Activated T-helper 17 cell treated with anti-CD3 and anti-CD28 coated beads, Interleukin-2, amount 50 U/mL, for 72 hours (primary cell): ENCODE data around the gene PNMA1. TPM values are rescaled to one million over a fixed set of nuclear protein-coding genes. Genes with fewer than 3 reads are reported as not detected.
"Not testable (repeated sequence)": the region's sequence is repeated elsewhere in the genome, so short reads cannot be mapped to it uniquely, and the experiment has no call there.

Source experiments
- ATAC-seq: fragments of 150-1000 bp; cut with Tn5 transposase; replicated peaks from 2 replicates; pipeline ENCODE4 v1.10.0; 2021; ENCODE audit warnings: mild to moderate bottlenecking, moderate library complexity
- H3K27ac Mint-ChIP-seq: one replicate; pipeline ENCODE4 v1.8.0; 2022; ENCODE audit warnings: mixed read lengths
- H3K27me3 Mint-ChIP-seq: one replicate; pipeline ENCODE4 v1.8.0; 2022; ENCODE audit warnings: mixed read lengths
- H3K36me3 Mint-ChIP-seq: one replicate; pipeline ENCODE4 v1.8.0; 2022; ENCODE audit warnings: low read depth, mild to moderate bottlenecking, mixed read lengths
- H3K4me1 Mint-ChIP-seq: one replicate; pipeline ENCODE4 v1.8.0; 2022; ENCODE audit warnings: mixed read lengths
- H3K4me3 Mint-ChIP-seq: one replicate; pipeline ENCODE4 v1.8.0; 2022; ENCODE audit warnings: mild to moderate bottlenecking, mixed read lengths
- H3K9me3 Mint-ChIP-seq: one replicate; pipeline ENCODE4 v1.8.0; 2022; ENCODE audit warnings: mixed read lengths
- total RNA-seq, 2 donors: library from RNA; stranded (reverse); gene quantifications; one replicate each; pipeline ENCODE4 v1.2.3, GENCODE V29; 2022

PNMA1 gene
- total RNA-seq, 2 donors from 2014 or later, result 37.3 to 41.2 TPM

DNA sequence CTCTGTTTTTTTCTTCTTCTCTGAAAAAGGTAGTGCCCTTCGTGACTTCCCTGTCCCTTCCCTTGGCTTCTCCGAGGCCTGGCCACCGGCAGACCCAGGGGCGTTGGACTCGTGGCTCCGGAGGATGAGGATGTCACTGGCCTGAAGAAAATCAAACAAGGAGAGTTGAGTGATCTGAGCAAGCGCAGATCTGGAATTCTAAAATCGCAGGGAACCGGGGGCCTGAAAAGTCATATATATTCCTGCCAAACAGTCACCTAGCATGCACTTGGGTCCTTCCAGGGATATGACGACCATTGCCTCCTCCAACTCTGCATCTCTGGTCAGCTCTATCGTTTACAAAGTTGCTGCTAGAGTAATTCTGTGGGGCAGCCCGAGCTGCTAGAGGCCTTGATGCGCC is 5.2 kb upstream of the PNMA1 start:
- Mint-ChIP-seq H3K4me3 (no peak overlapping the region), H3K4me1 (peaks cover 8% of the 10 kb centered on the region), H3K27ac (no peak overlapping the region), H3K9me3 (no peaks in the 10 kb centered on the region), H3K36me3 (peaks cover 86% of the 10 kb centered on the region), H3K27me3 (no peaks in the 10 kb centered on the region)
- no peak for ATAC-seq

DNA sequence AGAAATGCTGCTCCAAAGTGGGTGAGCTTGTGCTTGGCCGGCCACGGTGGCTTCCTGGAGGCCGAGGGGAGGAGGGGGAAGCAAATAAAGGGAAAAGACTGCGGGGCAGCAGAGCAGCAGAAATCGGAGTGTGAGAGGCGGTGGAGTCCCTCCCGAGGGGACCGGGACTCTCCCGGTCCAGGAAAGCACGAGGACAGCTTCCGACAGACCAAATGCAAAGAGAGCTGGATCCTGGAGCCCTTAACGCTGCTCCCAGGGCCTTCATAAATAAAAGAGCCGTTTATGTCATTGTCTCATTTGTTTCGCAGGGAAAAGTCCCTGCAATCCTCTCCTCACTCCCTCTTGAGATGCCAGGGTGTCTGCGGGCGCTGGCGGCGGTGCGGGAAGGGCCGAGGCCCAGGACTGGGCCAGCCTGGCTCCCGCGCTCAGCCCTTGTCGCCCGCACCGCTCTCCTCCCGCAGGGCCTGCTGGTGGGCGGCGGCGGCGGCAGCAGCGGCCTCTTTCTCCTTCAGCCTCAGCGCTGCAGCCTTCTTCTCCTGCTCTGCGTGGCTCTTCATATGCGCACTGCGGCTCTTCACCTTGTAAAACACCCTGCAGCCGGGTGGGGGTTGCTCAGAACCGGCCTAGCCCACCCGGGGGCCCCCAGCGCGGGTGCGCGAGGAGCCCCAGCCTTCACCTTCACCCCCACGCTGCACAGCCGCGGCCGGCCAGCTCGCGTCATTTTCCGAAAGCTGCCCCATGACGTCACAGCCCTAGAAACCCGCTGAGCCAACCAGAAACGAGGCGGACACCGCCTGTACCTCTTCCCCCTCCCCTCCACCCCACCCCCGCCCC is 4.5 kb upstream of the PNMA1 start:
- no peak for ATAC-seq
- peak overlapping the region; percentile 58 for H3K27ac Mint-ChIP-seq
- peaks cover 81% of the 10 kb centered on the region for H3K36me3 Mint-ChIP-seq
- H3K4me1 Mint-ChIP-seq, result peaks cover 5% of the 10 kb centered on the region
- no peaks in the 10 kb centered on the region for H3K27me3 Mint-ChIP-seq
- H3K9me3 Mint-ChIP-seq, result no peaks in the 10 kb centered on the region
- H3K4me3 Mint-ChIP-seq, result no peak overlapping the region

DNA sequence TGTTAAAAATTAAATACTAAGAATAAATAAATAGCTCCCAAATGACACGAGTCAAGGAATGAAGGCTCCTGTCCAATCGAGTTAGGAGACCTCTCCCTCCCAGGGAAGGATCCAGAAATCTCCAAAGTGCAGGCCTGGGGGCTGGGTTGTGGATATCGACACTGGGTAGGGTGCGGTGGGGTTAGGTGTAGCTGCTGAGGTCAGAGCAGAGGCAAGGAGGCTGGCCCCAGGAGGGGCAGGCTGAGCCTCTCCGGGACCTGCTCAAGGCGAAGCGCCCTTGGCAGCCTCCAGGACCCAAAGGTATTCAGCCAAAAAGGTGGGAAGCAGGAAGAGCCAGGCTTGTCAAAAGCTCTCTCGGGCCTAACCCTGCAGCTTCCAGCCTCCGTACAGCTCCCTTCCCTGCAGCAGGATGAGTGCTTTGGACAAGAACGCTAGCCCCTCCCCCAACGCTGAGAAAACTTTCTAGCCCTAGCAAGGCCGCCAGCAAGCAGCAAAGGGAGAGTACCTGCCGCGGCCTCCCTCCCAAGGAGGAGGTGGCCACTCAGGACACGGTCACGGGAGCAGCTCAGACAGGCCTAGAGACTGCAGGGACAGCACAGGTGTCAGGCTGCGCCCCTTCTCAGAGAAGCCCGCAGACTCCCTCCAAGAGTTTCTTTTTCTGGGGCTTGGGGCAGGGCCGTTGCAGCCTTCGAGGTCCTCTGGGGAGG is 3.7 kb upstream of the PNMA1 start:
- H3K27ac Mint-ChIP-seq, result peak overlapping the region; percentile 58
- H3K27me3 Mint-ChIP-seq, result no peaks in the 10 kb centered on the region
- H3K4me3 Mint-ChIP-seq, result no peak overlapping the region
- no peaks in the 10 kb centered on the region for H3K9me3 Mint-ChIP-seq
- H3K4me1 Mint-ChIP-seq, result no peaks in the 10 kb centered on the region
- no peak for ATAC-seq
- H3K36me3 Mint-ChIP-seq, result peaks cover 81% of the 10 kb centered on the region

DNA sequence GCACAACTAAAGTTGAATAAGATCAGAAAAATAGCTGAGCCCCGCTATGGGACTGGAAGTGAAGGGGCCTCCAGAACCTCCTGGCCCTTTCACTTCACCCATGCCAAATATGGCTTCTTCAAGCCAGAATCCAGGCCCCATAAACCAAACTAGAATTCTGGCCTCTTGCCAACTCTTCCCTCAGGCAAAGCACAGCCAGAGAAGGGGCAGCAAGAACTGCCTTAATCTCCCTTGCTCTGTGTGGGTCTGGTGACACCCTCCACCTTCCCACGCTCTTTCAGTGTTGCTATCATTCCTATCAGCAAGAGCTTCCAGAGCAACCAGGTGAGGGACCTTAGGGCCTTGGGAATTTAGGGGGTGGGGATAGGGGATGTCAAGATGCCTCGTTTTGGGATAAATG is 3.1 kb upstream of the PNMA1 start:
- Mint-ChIP-seq H3K36me3 (peaks cover 81% of the 10 kb centered on the region), H3K4me1 (peaks cover under 1% of the 10 kb centered on the region), H3K4me3 (no peak overlapping the region), H3K27me3 (no peaks in the 10 kb centered on the region), H3K27ac (no peak overlapping the region), H3K9me3 (no peaks in the 10 kb centered on the region)
- ATAC-seq, result no peak

DNA sequence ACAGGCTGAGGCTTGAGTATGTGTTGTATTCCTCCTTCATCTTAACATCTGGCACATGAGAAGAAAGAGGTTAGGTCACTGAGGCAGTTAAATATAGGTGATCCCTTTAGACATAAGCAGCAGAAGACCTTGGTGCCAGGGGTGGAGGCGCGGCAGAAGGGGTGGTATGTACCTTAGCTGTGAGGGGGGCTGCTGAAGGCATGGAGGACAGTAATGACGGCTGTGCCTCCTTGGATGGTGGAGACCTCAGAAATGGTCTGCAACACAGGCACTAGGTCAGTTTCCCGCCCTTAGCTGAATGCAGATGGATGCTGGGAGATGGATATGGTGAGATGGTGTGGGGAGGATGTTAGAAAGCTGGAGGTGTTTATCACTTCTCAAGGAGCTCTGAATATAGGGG is 1.5 kb upstream of the PNMA1 start:
- H3K27me3 Mint-ChIP-seq, result no peaks in the 10 kb centered on the region
- H3K4me3 Mint-ChIP-seq, result no peak overlapping the region
- peaks cover 4% of the 10 kb centered on the region for H3K4me1 Mint-ChIP-seq
- no peak overlapping the region for H3K27ac Mint-ChIP-seq
- ATAC-seq, result no peak
- no peaks in the 10 kb centered on the region for H3K9me3 Mint-ChIP-seq
- peaks cover 72% of the 10 kb centered on the region for H3K36me3 Mint-ChIP-seq

DNA sequence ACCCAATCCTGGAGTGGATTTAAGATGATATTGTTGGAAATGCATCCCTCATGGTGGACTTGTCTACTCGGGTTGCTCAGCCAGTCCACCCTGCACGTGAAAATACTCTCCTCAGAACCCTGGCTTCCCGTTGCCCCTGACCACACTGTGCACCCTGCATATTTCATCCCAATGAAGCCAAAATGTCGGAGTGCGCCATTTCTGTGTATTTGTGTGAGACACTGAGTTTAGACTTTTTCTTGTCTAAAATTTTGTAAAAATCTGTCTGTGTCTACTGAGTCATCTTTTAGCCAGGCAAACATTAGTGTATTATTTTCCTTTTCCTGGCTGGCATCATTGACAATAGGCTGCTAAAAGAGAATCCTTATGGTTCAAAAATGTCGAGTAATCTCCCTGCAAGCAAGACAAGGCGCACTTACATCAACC is 485 bp upstream of the PNMA1 start:
- Mint-ChIP-seq H3K36me3 (peaks cover 68% of the 10 kb centered on the region), H3K4me3 (peak overlapping the region; percentile 98), H3K27me3 (no peaks in the 10 kb centered on the region), H3K4me1 (peaks cover 10% of the 10 kb centered on the region), H3K27ac (peak overlapping the region; percentile 85), H3K9me3 (no peaks in the 10 kb centered on the region)
- ATAC-seq, result no peak

DNA sequence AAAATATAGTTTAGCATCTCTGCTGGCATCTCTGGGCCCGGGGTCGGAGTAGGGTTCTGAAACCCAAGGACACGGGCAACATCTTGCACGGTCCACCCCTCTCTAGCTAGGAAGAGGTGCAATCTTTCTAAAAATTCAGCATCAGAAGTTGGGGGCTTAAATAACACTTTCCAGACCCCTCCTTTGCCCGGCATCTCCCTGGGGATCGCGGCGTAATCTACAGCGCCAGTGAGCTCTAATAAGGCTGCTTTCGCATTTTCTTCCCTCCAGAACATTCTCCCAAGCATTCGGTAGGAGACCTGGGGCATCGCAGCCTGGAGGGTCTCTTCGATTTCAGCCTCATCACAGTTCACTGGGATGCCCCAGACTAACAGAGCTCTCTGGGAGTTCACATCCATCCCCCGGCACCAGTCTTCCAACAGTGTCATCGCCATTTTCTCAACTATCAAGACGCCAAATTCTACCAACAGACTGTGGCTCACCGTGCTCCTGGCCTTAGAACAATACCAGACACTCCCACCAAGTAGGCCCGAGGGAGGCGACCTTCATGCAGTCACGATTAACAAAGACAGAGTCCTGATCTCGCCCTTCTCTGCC is 880 bp downstream of the PNMA1 start:
- Mint-ChIP-seq H3K9me3 (no peaks in the 10 kb centered on the region), H3K4me1 (peaks cover 10% of the 10 kb centered on the region), H3K36me3 (peaks cover 54% of the 10 kb centered on the region), H3K4me3 (peak overlapping the region; percentile 98), H3K27me3 (no peaks in the 10 kb centered on the region), H3K27ac (peak overlapping the region; percentile 95)
- ATAC-seq, result no peak

DNA sequence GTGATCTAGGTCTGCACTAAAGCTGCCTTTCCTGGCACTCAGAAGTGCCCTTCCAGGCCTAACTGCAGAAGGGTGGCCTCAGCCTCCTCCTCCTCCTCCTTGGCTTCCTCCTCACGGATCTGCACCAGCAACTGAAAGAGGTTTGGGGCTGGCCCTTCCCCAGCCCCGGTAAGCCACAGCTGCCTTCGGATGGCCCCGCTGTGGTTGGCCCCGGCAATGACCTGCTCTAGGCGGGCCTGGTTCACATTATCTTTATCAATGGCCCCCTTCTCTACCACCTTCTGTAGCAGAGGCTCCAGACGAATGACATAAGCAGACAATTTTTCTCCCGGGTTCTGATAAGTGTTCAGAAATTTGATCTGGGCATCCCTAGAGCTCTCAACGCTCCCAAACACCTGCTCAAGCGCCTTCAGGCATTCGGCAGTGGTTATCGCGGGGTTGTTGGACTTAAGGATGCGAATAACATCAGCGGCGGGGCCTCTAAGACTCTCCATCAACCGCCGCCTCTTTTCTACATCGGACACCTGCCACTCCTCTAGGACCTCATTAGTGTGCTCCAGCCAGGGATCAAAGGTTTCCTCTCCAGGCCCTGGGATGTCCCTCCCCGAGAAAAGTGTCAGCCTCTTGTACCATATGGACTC is 1.5 kb downstream of the PNMA1 start:
- Mint-ChIP-seq H3K4me1 (peaks cover 10% of the 10 kb centered on the region), H3K4me3 (peak overlapping the region; percentile 98), H3K36me3 (peaks cover 48% of the 10 kb centered on the region), H3K9me3 (no peaks in the 10 kb centered on the region), H3K27ac (peak overlapping the region; percentile 95), H3K27me3 (no peaks in the 10 kb centered on the region)
- peak; percentile 78 for ATAC-seq

DNA sequence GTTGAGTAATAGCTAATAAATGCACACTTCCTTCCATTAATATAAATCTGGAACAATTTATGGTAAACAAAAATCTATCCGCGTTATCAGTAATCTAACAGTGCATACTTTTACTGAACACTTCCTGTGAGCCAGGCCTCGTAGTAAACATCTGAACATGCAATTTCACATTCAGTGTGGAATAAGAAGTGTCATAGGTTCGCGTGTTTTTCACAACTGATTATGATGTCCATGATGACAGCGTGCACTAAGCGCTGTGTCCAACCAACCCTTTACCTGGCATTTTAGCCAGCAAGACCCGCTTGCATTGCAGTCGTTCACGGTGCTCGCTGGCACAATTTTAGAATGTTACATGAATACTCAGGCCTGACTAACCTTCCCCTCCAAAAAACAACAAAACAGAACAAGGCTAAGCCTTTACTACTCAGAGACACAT is 2.1 kb downstream of the PNMA1 start:
- Mint-ChIP-seq H3K27ac (peak overlapping the region; percentile 95), H3K36me3 (peaks cover 42% of the 10 kb centered on the region), H3K4me1 (peaks cover 10% of the 10 kb centered on the region), H3K9me3 (no peaks in the 10 kb centered on the region), H3K27me3 (no peaks in the 10 kb centered on the region), H3K4me3 (peak overlapping the region; percentile 98)
- peak; percentile 47 for ATAC-seq

DNA sequence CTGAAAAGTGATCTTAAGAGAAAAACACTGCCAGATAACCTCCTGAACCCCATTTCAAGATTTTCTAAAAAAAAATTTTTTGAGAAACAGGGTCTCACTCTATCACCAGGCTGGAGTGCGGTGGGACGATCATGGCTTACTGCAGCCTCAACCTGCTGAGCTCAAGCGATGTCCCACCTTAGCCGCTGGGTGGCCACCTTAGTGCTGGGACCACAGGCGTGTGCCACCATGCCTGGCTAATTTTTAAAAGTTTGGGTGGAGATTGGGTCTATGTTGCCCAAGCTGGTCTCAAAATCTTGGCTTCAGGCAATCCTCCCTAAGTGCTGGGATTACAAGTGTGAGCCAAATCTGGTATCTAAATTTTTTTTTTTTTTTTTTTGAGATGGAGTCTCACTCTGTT is 3.4 kb downstream of the PNMA1 start:
- peaks cover 10% of the 10 kb centered on the region for H3K4me1 Mint-ChIP-seq
- H3K27me3 Mint-ChIP-seq, result no peaks in the 10 kb centered on the region
- H3K9me3 Mint-ChIP-seq, result no peaks in the 10 kb centered on the region
- peaks cover 33% of the 10 kb centered on the region for H3K36me3 Mint-ChIP-seq
- H3K27ac Mint-ChIP-seq, result no peak overlapping the region
- H3K4me3 Mint-ChIP-seq, result no peak overlapping the region
- ATAC-seq, result no peak

DNA sequence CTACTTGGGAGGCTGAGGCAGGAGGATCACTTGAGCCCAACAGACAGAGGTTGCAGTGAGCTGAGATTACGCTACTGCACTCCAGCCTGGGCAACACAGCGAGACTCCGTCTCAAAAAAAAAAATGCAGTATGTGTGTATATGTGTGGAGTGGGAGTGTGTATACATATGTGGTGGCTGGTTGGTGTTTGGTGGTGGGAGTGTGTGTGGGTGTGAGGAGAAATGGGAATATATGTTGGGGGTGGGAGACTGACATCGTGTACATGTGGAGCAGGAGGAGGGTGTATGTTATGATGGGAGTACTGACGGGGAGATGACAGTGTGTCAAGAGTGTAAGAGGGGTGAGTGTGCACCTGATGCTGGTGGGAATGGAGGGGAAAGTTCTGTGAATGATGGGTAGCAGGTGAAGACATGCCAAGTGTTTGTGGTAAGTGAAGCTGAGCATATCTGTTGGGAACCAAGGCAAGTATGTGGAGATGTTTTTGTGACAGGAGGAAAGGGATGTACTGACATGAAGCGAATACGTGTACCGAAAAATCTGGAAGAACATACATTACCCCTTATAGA is 4.2 kb downstream of the PNMA1 start:
- H3K9me3 Mint-ChIP-seq, result no peaks in the 10 kb centered on the region
- no peak overlapping the region for H3K4me3 Mint-ChIP-seq
- peaks cover 10% of the 10 kb centered on the region for H3K4me1 Mint-ChIP-seq
- no peaks in the 10 kb centered on the region for H3K27me3 Mint-ChIP-seq
- no peak overlapping the region for H3K27ac Mint-ChIP-seq
- peaks cover 29% of the 10 kb centered on the region for H3K36me3 Mint-ChIP-seq
- no peak for ATAC-seq

DNA sequence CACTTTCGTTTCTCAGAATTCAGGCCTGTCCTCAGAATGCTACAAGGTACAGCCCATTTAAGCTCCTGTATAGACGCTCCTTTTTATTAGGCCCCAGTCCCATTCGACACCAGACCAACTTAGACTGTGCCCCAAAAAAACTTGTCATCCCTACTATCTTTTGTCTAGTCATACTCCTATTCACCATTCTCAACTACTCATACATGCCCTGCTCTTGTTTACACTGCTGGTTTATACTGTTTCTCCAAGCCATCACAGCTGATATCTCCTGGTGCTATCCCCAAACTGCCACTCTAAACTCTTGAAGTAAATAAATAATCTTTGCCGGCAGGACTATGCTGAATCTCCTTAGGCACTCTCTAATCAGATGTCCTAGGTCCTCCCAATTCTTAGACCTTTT is 6.1 kb downstream of the PNMA1 start:
- H3K4me3 Mint-ChIP-seq, H3K9me3 Mint-ChIP-seq, H3K27ac Mint-ChIP-seq, H3K4me1 Mint-ChIP-seq, ATAC-seq, H3K27me3 Mint-ChIP-seq: not testable (repeated sequence)
- H3K36me3 Mint-ChIP-seq, result peaks cover 20% of the 10 kb centered on the region

DNA sequence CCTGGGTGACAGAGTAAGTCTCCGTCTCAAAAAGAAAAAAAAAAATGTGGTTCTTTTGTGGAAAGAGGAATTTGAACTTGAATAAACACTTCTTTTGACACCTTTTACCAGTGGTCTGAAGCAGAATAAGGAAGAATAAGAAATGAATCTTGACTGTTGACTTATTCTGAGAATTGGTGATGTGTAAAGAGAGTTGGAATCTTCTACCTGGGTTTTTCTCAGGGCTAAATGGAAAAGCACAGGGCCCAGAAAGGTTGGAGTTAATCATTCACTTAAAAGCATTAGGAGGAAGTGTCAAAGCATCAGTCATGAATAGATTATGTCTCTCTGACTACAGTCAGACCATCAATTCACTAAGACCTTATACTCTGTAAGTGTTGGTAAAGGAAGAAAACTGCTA is 13.9 kb downstream of the PNMA1 start:
- ATAC-seq, result peak; percentile 48
- H3K4me3 Mint-ChIP-seq, result peak overlapping the region; percentile 0
- peaks cover 5% of the 10 kb centered on the region for H3K36me3 Mint-ChIP-seq
- no peaks in the 10 kb centered on the region for H3K27me3 Mint-ChIP-seq
- no peaks in the 10 kb centered on the region for H3K9me3 Mint-ChIP-seq
- peaks cover 20% of the 10 kb centered on the region for H3K4me1 Mint-ChIP-seq
- H3K27ac Mint-ChIP-seq, result peak overlapping the region; percentile 31
